Endothelial cell of umbilical vein (primary cell): ENCODE measurements around the gene CNTN1.

ENCODE experiments used
- CTCF ChIP-seq, 2 donors: IDR thresholded peaks; 1 replicate in 1 of 2; 2 replicates in 1 of 2; pipeline ENCODE4 v1.5.1; 2011; ENCODE audit warnings: low read length in 2 of 2, mild to moderate bottlenecking in 2 of 2, moderate library complexity in 2 of 2, control low read depth in 1 of 2, inconsistent platforms in 1 of 2, low read depth in 1 of 2; ENCODE audit not compliant: insufficient read depth in 1 of 2; ENCODE audit errors: extremely low read depth in 1 of 2
- EZH2 ChIP-seq: IDR thresholded peaks from 2 replicates; pipeline ENCODE4 v1.6.1; 2012; ENCODE audit warnings: borderline replicate concordance, low read depth, mild to moderate bottlenecking, moderate library complexity, low read length, inconsistent platforms; ENCODE audit not compliant: severe bottlenecking
- MAX ChIP-seq: IDR thresholded peaks from 2 replicates; pipeline ENCODE4 v1.6.1; 2011; ENCODE audit not compliant: insufficient read depth, insufficient read length
- MYC ChIP-seq: IDR thresholded peaks from one replicate; pipeline ENCODE4 v1.6.1; 2011; ENCODE audit warnings: mild to moderate bottlenecking, low read depth, low read length
- POLR2A ChIP-seq: IDR thresholded peaks from 2 replicates; pipeline ENCODE4 v1.6.1; 2012; ENCODE audit warnings: low read depth, mild to moderate bottlenecking, control low read depth, low read length

GRCh38 chr12:40946612-40947194 is 254.5 kb downstream of the CNTN1 start:
- TF ChIP-seq POLR2A (no peak), MAX (no peak), CTCF (IDR thresholded peaks at IDR 0.05; ENCODE audit: extremely low read depth in 1 of 2, insufficient read depth in 1 of 2, low read depth in 1 of 2, low read length in 2 of 2) (peak in 1 of 2 donors; percentile 41), MYC (no peak), EZH2 (no peak)
